Stimulated activated effector memory CD8-positive, alpha-beta T cell treated with anti-CD3 and anti-CD28 coated beads, Interleukin-12 subunit alpha, Interleukin-12 subunit beta, amount 100 ng/mL, for 72 hours (primary cell): Measurements from ENCODE around the gene GRIN1.

ENCODE experiments used
- ATAC-seq: fragments of 150-1000 bp; cut with Tn5 transposase; 2 replicates; pipeline ENCODE4 v1.10.0; 2021
- DNase-seq, 2 donors: peaks; one replicate each; pipeline ENCODE4 v3.0.0; 2021 to 2022; ENCODE audit warnings: low spot score in 2 of 2
- H3K27ac Mint-ChIP-seq: one replicate; pipeline ENCODE4 v1.8.0; 2022; ENCODE audit warnings: mild to moderate bottlenecking, mixed read lengths
- H3K36me3 Mint-ChIP-seq: one replicate; pipeline ENCODE4 v1.8.0; 2022; ENCODE audit warnings: mild to moderate bottlenecking, mixed read lengths
- H3K4me1 Mint-ChIP-seq: one replicate; pipeline ENCODE4 v1.8.0; 2022; ENCODE audit warnings: mixed read lengths
- H3K4me3 Mint-ChIP-seq: one replicate; pipeline ENCODE4 v1.8.0; 2022; ENCODE audit warnings: mild to moderate bottlenecking, mixed read lengths
- H3K9me3 Mint-ChIP-seq: one replicate; pipeline ENCODE4 v1.8.0; 2022; ENCODE audit warnings: mixed read lengths

GRIN1 gene

GRCh38 chr9:137182836-137183235 lies 43.9 kb downstream of the GRIN1 start:
- Mint-ChIP-seq H3K9me3 (no peaks in the 10 kb centered on the region), H3K4me1 (peaks cover 35% of the 10 kb centered on the region), H3K27ac (no peak overlapping the region), H3K4me3 (no peak overlapping the region), H3K36me3 (peaks cover 44% of the 10 kb centered on the region)
- DNase-seq = no peak
- ATAC-seq = no peak

- Mint-ChIP-seq H3K4me1 (peaks cover 38% of the 10 kb centered on the region), H3K36me3 (peaks cover 53% of the 10 kb centered on the region), H3K27ac (no peak overlapping the region), H3K4me3 (no peak overlapping the region), H3K9me3 (no peaks in the 10 kb centered on the region)
- ATAC-seq = no peak
- DNase-seq = no peak
These were observed 45.1 kb downstream of the GRIN1 start for GRCh38 chr9:137183980-137184595.

- Mint-ChIP-seq H3K4me1 (peaks cover 40% of the 10 kb centered on the region), H3K9me3 (no peaks in the 10 kb centered on the region), H3K27ac (no peak overlapping the region), H3K36me3 (peaks cover 61% of the 10 kb centered on the region), H3K4me3 (no peak overlapping the region)
- ATAC-seq (no peak), DNase-seq (no peak)
These were observed 46.1 kb downstream of the GRIN1 start for GRCh38 chr9:137184881-137185660.

- DNase-seq (no peak), ATAC-seq (no peak)
- Mint-ChIP-seq H3K4me1 (peaks cover 47% of the 10 kb centered on the region), H3K4me3 (peak overlapping the region; percentile 89), H3K9me3 (no peaks in the 10 kb centered on the region), H3K36me3 (peaks cover 69% of the 10 kb centered on the region), H3K27ac (no peak overlapping the region)
These were observed 47.0 kb downstream of the GRIN1 start for GRCh38 chr9:137185921-137186320.

GRCh38 chr9:137186385-137186784 lies 47.4 kb downstream of the GRIN1 start:
- peaks cover 70% of the 10 kb centered on the region for H3K36me3 Mint-ChIP-seq

GRCh38 chr9:137187386-137187785 lies 48.4 kb downstream of the GRIN1 start:
- DNase-seq (no peak), ATAC-seq (no peak)
- Mint-ChIP-seq H3K9me3 (no peaks in the 10 kb centered on the region), H3K4me1 (peaks cover 51% of the 10 kb centered on the region), H3K4me3 (peak overlapping the region; percentile 89), H3K27ac (peak overlapping the region; percentile 95), H3K36me3 (peaks cover 62% of the 10 kb centered on the region)

More at GRCh38 chr9:137186385-137186784, 47.4 kb downstream of the GRIN1 start:
- DNase-seq (no peak), ATAC-seq (no peak)
- Mint-ChIP-seq H3K27ac (no peak overlapping the region), H3K9me3 (no peaks in the 10 kb centered on the region), H3K4me3 (peak overlapping the region; percentile 89), H3K4me1 (peaks cover 51% of the 10 kb centered on the region)

GRCh38 chr9:137188086-137188489 lies 49.1 kb downstream of the GRIN1 start:
- peaks cover 55% of the 10 kb centered on the region for H3K36me3 Mint-ChIP-seq
- H3K4me3 Mint-ChIP-seq = peak overlapping the region; percentile 89
- peak overlapping the region; percentile 95 for H3K27ac Mint-ChIP-seq
- DNase-seq = no peak
- H3K9me3 Mint-ChIP-seq = no peaks in the 10 kb centered on the region
- H3K4me1 Mint-ChIP-seq = peaks cover 51% of the 10 kb centered on the region
- peak; percentile 2 for ATAC-seq

GRCh38 chr9:137188490-137189296 lies 49.7 kb downstream of the GRIN1 start, which contains the start of the genes ANAPC2 and SSNA1:
ANAPC2 (minus strand) TSS chr9:137188560; CDS start chr9:137188532, 28 bp downstream.
SSNA1 (plus strand) TSS chr9:137188676; CDS start chr9:137188727, 51 bp downstream.
- DNase-seq (peak; percentile 98 to 99), ATAC-seq (peak; percentile 87)
- H3K27ac Mint-ChIP-seq = peak within 1 kb of the TSS; percentile 95
- H3K9me3 Mint-ChIP-seq = no peaks in the 10 kb centered on the region
- peaks cover 51% of the 10 kb centered on the region for H3K4me1 Mint-ChIP-seq
- H3K36me3 Mint-ChIP-seq = peaks cover 49% of the 10 kb centered on the region
- peak within 1 kb of the TSS; percentile 89 for H3K4me3 Mint-ChIP-seq

- Mint-ChIP-seq H3K9me3 (no peaks in the 10 kb centered on the region), H3K4me3 (peak overlapping the region; percentile 89), H3K4me1 (peaks cover 43% of the 10 kb centered on the region), H3K36me3 (peaks cover 40% of the 10 kb centered on the region), H3K27ac (peak overlapping the region; percentile 95)
- DNase-seq = no peak
- ATAC-seq = no peak
These were observed 50.6 kb downstream of the GRIN1 start for GRCh38 chr9:137189297-137190295.

- peak overlapping the region; percentile 95 for H3K27ac Mint-ChIP-seq
- peaks cover 37% of the 10 kb centered on the region for H3K36me3 Mint-ChIP-seq
- H3K9me3 Mint-ChIP-seq = no peaks in the 10 kb centered on the region
- DNase-seq (no peak), ATAC-seq (no peak)
- peaks cover 43% of the 10 kb centered on the region for H3K4me1 Mint-ChIP-seq
- H3K4me3 Mint-ChIP-seq = peak overlapping the region; percentile 89
These were observed 51.4 kb downstream of the GRIN1 start for GRCh38 chr9:137190315-137190856.

- DNase-seq = no peak
- Mint-ChIP-seq H3K36me3 (peaks cover 37% of the 10 kb centered on the region), H3K4me1 (peaks cover 42% of the 10 kb centered on the region), H3K27ac (peak overlapping the region; percentile 95), H3K9me3 (no peaks in the 10 kb centered on the region), H3K4me3 (peak overlapping the region; percentile 89)
- ATAC-seq = no peak
These were observed 52.3 kb downstream of the GRIN1 start for GRCh38 chr9:137191245-137191644.

- Mint-ChIP-seq H3K27ac (peak overlapping the region; percentile 95), H3K4me3 (no peak overlapping the region), H3K4me1 (peaks cover 36% of the 10 kb centered on the region), H3K36me3 (peaks cover 36% of the 10 kb centered on the region), H3K9me3 (no peaks in the 10 kb centered on the region)
- DNase-seq (no peak), ATAC-seq (no peak)
These were observed 52.9 kb downstream of the GRIN1 start for GRCh38 chr9:137191691-137192447.

GRCh38 chr9:137192448-137192780 lies 53.5 kb downstream of the GRIN1 start:
- Mint-ChIP-seq H3K9me3 (no peaks in the 10 kb centered on the region), H3K27ac (no peak overlapping the region), H3K4me3 (no peak overlapping the region), H3K36me3 (peaks cover 30% of the 10 kb centered on the region), H3K4me1 (peaks cover 30% of the 10 kb centered on the region)
- no peak for DNase-seq
- ATAC-seq = no peak
